GM12892 (cell line): ENCODE data around the gene FBXW7.

Experiments used
- DNase-seq: peaks from one replicate; pipeline ENCODE4 v3.0.0; 2011; ENCODE audit not compliant: insufficient read length
- FAIRE-seq: peaks from 2 replicates; lab custom pipeline; 2011; peaks lifted over from hg19 to GRCh38; lab: Jason Lieb, UNC
- POLR2A ChIP-seq: IDR thresholded peaks from 2 replicates; pipeline ENCODE4 v1.6.1; 2011; ENCODE audit warnings: low read depth, low read length, control low read depth
- POLR2AphosphoS5 ChIP-seq: IDR thresholded peaks from 2 replicates; pipeline ENCODE4 v1.6.1; 2011; ENCODE audit warnings: low read depth, low read length, control low read depth
- TAF1 ChIP-seq: IDR thresholded peaks from 2 replicates; pipeline ENCODE4 v1.6.1; 2011; ENCODE audit warnings: low read depth, mild to moderate bottlenecking, control low read depth, low read length, borderline replicate concordance

FBXW7 gene

DNA sequence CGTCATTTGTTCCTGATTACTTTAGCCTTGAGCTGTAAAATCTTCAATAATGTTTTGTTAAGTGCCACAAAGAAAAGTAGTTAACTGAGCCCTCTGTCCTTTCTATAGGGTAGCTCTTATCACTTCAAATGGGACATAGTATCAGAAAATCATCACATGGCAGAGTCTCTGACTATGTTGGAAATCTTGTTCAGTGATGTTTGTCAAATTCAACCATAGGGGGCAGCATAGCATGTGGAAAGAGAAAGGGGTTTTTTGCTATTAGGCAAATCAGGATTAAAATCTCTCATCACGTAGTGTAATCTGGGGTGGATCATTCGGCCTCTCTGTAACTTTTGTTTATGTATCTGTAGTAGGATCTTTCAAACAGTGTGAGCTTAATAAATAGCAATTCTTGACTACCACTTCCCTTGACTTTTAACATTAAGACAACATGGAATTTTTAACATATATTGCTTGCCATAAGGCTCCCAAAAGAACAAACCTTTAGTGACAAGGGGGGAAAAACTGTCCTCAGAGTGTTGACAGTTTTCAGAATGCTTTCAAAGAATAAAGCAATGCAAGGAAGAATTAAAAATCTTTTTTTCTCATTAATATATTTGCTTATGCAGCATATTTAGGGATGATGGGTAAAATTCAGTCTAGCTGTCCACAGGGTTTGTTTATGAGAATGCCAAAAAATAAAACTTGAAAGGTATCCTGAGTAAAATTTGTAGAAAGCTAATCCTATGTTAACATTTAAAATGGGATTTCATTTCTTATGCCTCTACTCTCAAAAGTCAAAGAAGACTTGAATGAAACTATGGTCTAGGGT, 127.2 kb downstream of the FBXW7 start:
- peak; percentile 88 for FAIRE-seq
- DNase-seq, result no peak
- TF ChIP-seq POLR2AphosphoS5 (no peak), POLR2A (no peak), TAF1 (no peak)

DNA sequence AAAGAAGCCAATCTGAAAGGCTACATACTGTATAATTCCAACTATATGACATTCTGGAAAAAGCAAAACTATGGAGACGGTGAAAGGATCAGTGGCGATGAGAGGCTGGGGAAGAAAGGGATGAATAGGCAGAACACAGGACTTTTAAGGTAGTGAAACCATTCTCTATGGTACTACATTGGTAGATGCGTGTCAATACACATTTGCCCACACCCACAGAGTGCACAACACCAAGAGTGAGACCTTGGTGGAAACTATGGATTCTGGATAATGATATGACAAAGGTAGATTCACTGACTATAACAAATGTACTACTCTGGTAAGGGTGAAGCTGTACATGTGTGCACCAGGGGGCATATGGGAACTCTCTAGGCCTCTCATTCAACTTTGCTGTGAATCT, 134.5 kb downstream of the FBXW7 start:
- TF ChIP-seq TAF1 (no peak), POLR2AphosphoS5 (no peak), POLR2A (no peak)
- DNase-seq, result no peak

DNA sequence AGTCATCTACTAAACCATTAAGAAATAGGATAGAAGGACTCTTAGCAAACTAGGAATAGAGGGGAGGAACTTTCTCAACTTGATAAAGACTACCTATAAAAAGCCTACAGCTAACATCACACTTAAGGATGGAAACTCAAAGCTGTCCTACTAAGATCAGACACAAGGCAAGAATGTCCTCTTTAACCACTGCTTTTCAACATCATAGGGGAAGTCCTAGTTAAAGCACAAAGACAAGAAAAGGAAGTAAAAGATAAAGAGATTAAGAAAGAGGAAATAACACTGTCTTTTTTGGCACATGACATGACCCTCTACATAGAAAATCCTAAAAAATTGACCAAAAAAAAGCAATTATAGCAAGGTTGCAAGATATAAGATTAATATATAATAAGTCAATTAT, 136.6 kb downstream of the FBXW7 start:
- peak; percentile 24 for FAIRE-seq
- no peak for DNase-seq
- no peak for TF ChIP-seq POLR2AphosphoS5

More for the DNA sequence above, 134.5 kb downstream of the FBXW7 start:
- no peak for FAIRE-seq

DNA sequence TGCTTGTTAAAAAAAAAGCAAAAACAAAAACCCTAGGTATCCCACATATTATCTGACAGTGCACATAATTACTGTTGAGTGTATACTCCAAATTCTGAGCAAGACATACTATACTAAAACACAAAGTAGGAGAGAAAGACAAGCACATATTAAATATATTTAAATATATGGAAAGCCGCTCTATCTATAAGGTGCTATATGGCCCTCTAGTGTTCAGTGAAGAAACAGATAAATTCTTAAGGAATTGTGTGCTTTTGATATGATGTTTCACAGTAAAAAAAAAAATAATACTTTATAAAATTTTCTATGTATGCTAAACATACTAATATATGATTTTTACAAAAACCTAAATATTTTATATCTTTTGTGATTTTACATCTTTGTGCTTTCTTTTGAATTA, 137.8 kb downstream of the FBXW7 start:
- FAIRE-seq (no peak), DNase-seq (no peak)
- TF ChIP-seq POLR2A, result no peak
- TF ChIP-seq TAF1, result no peak
- TF ChIP-seq POLR2AphosphoS5, result no peak

DNA sequence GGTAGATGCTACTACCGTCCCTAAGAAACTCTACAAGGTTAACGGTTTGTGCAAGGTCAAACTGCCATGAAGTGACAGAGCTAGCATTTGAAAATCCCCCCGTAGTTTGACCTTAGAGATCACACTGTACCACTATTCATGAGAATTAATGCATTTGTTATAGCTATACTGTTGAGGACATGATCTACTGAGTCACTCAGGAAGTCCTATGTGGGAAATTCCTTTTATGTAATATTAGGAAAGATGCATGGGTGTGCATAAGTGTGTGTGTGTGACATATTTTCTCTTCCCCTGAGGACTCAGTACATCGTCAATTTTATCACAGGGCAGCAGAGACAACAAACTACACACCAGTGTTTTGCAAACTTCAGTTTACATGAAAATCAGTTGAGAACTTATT, 141.1 kb downstream of the FBXW7 start:
- no peak for TF ChIP-seq POLR2A
- TF ChIP-seq POLR2AphosphoS5, result no peak
- TF ChIP-seq TAF1, result no peak
- DNase-seq, result no peak
- FAIRE-seq, result no peak

DNA sequence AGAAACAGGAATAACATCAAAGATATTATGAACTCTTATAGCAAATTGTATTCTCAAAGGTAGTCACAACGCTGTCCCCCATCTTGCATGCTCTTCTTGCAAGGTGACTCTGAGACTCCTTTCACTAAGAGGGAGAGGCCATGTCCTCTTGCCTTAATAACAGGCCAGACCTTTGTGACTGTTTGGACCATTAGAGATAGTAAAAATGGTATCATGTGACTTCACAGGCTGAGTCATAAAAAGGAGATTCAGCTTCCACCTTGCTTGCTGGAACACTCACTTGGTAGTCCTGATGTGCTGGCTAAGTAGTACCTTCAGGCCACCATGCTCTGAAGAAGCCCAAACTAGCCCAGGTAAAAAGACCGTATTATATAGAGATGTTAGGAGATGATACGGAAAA, 143.8 kb downstream of the FBXW7 start:
- DNase-seq (no peak), FAIRE-seq (no peak)
- no peak for TF ChIP-seq POLR2AphosphoS5
- no peak for TF ChIP-seq POLR2A
- TF ChIP-seq TAF1, result no peak

DNA sequence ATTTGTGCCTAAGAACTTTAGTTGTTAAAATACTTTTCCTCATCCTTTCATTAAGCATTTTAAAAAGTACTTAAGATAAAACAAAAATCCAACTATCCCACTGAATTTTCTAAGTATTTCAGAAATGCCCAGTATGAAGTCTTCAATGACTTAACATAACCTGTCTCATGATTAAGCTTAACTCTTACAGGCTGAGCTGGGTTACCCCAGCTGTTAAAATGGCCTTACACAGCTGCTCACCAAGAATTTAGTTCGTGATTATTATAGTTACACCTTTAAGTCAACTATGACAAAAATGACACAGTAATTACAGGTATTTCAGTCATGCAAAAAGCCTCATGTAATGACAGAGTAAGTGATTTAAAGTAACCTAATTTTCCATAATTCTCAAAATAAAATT, 145.7 kb downstream of the FBXW7 start:
- FAIRE-seq (no peak), DNase-seq (no peak)
- no peak for TF ChIP-seq TAF1
- no peak for TF ChIP-seq POLR2AphosphoS5
- no peak for TF ChIP-seq POLR2A

DNA sequence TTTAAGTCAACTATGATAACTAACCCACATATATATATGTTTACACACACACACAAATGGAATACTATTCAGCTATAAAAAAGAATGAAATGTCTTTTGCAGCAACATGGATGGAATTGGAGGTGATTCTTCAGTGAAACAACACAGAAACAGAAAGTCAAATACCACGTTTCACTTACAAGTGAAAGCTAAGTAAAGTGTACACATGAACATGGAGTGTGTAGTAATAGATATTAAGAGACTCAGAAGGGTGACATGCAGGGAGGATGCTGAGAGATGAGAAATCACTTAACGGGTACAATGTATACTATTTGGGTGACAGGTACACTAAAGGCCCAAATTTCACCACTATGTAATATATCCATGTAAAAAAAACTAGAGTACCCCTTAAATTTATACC, 146.5 kb downstream of the FBXW7 start:
- DNase-seq (no peak), FAIRE-seq (peak; percentile 51)
- TF ChIP-seq POLR2A (no peak), TAF1 (no peak), POLR2AphosphoS5 (no peak)

DNA sequence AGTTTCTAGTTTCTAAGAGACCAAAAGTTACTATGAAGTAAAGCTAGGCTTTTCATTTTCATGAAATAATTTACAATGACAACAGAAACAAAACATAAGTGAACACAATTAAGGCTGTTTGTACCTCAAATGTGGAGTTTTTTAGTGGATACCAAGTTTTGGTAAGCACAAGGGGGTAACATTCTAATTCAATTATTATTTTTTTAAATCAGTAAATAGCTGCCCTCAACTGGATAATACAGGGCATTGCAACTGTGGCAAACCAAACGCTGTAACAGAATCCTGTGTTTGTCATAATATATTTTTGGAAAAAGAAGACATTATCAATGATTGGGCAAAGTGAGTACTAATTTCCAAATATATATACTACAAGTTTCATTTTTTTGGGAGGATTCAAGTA, 150.3 kb downstream of the FBXW7 start:
- FAIRE-seq, result no peak
- DNase-seq, result no peak

DNA sequence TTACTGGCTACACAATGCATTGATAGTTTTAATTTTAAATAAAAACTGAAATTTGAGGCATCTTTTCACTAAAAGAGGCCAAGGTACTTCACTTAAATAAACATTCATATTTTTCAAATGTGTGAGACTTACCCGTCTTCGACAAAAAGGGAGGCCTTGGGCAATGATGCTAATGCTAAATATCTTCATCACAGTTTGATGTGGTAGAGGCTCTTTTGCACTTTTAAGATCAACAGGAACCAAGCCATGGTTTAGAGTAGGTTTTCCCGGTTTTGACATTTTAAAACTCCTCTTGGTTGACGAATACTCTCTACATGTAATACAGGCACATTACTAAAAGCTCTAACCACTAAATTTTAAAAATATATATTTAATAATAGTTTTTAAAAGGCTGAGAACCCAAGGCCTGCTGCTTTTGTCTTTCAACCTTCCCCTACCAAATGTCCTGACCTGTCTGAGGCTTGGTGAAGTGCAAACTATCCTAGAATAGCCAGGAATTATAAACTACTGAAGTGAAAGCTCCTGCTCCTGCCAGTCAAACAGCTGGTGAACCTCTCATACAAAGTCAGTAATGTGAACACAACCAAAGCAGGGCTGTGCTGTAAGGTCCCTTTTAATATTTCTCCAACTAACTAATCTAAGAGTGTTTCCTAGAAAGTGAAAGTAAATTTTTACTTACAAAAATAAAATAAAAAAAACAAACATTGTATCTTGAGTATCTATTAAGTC, 153.7 kb downstream of the FBXW7 start:
- TF ChIP-seq TAF1 (no peak), POLR2AphosphoS5 (no peak), POLR2A (no peak)
- FAIRE-seq (no peak), DNase-seq (no peak)

More for the DNA sequence above, 150.3 kb downstream of the FBXW7 start:
- no peak for TF ChIP-seq POLR2AphosphoS5
- TF ChIP-seq TAF1, result no peak
- TF ChIP-seq POLR2A, result no peak

DNA sequence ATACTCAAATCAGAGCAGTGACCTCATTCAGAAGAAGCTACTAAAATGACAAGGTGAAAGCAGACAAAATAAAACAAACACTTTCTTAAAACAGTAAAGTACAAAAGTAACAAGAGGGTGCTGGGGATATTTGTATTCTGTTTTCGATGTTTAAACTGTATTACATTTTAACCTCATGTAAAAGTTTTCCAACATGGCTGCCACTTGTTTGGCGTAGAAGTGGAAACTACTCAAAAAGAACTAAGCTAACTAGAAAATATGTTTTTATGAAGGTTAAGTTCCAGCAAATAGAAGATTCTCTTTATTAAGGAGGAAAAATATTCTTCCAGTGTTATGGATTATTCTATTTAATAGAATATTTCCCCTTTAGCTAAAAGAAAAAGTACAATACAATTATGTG, 155.0 kb downstream of the FBXW7 start:
- DNase-seq, result no peak
- TF ChIP-seq POLR2A (no peak), TAF1 (no peak), POLR2AphosphoS5 (no peak)
- FAIRE-seq, result no peak

DNA sequence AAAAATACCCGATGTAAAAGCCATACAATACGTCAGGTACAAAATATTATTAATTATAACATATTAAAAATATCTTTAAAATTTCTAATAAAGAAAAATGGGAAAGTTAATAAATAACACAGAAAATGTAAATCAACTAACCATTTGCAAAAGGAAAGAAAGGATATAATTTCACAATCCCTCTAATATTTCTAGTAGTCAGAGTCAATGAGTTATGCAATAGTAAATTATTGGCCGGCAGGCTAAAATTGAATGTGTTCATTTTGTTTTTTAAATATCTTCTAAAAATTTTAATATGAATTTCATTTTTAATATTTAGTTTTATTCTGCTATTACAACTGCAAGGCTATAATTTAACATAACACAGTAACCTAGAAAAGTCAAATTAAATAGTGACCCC, 155.7 kb downstream of the FBXW7 start:
- FAIRE-seq (no peak), DNase-seq (no peak)
- TF ChIP-seq POLR2AphosphoS5 (no peak), POLR2A (no peak), TAF1 (no peak)
